Caco-2 (cell line): ENCODE data around the gene MARF1. TPM values are rescaled to one million over a fixed set of nuclear protein-coding genes. Genes with fewer than 3 reads are reported as not detected.
A peak's percentile ranks its signal among the peaks of the same experiment; 100 is the strongest.

Source experiments
- BruUV-seq: library from RNA; stranded (reverse); fragments of 400-500 nt; replicated peaks from 2 replicates; lab custom pipeline; 2021; lab: Mats Ljungman, UMichigan
- CTCF ChIA-PET: fragments of 300-600 bp; sonication (Branson Sonifier 250); formaldehyde crosslinking; loops from one replicate; lab custom pipeline; 2022; ENCODE audit warnings: antibody characterized with exemption; lab: Charles Lee
- POLR2A ChIA-PET: fragments of 300-600 bp; sonication (Branson Sonifier 250); formaldehyde crosslinking; loops from one replicate; lab custom pipeline; 2022; ENCODE audit warnings: antibody characterized with exemption; lab: Charles Lee
- DNase-seq, 2 experiments: peaks; one replicate each; pipeline versions ENCODE4 v3.0.0 to v3.0.0-alpha.2; 2020 to 2022
- H3K27me3 ChIP-seq: replicated peaks from 2 replicates; pipeline ENCODE4 v1.6.0; 2011; ENCODE audit warnings: low read length; ENCODE audit not compliant: control insufficient read depth, insufficient read depth
- H3K36me3 ChIP-seq: 2 replicates; pipeline ENCODE4 v1.5.1; 2011; ENCODE audit warnings: low read length; ENCODE audit not compliant: control insufficient read depth, insufficient read depth
- H3K4me1 ChIP-seq: fragments of 250-450 bp; sonication (Bioruptor Pico); 2 replicates; pipeline ENCODE4 v1.5.1; 2020; ENCODE audit warnings: mild to moderate bottlenecking
- H3K4me3 ChIP-seq: 2 replicates; pipeline ENCODE4 v1.5.1; 2011; ENCODE audit warnings: low read depth, mild to moderate bottlenecking, control low read depth, low read length
- H3K9me3 ChIP-seq: fragments of 250-450 bp; sonication (Bioruptor Pico); 2 replicates; pipeline ENCODE4 v1.5.1; 2020; ENCODE audit warnings: mild to moderate bottlenecking, moderate library complexity
- H3K27ac Mint-ChIP-seq: one replicate; pipeline ENCODE4 v1.8.0; 2022; ENCODE audit warnings: mixed read lengths; ENCODE audit not compliant: unreplicated experiment
- H3K27me3 Mint-ChIP-seq: one replicate; pipeline ENCODE4 v1.8.0; 2022; ENCODE audit warnings: mixed read lengths; ENCODE audit not compliant: insufficient read depth, unreplicated experiment
- H3K36me3 Mint-ChIP-seq: one replicate; pipeline ENCODE4 v1.8.0; 2022; ENCODE audit warnings: mild to moderate bottlenecking, mixed read lengths; ENCODE audit not compliant: insufficient read depth, unreplicated experiment
- H3K4me1 Mint-ChIP-seq: one replicate; pipeline ENCODE4 v1.8.0; 2022; ENCODE audit warnings: low read depth, mixed read lengths; ENCODE audit not compliant: unreplicated experiment
- H3K4me3 Mint-ChIP-seq: one replicate; pipeline ENCODE4 v1.8.0; 2022; ENCODE audit warnings: mild to moderate bottlenecking, moderate library complexity, mixed read lengths; ENCODE audit not compliant: unreplicated experiment
- H3K9me3 Mint-ChIP-seq: one replicate; pipeline ENCODE4 v1.8.0; 2022; ENCODE audit warnings: mixed read lengths; ENCODE audit not compliant: unreplicated experiment
- CTCF ChIP-seq, 2 experiments: fragments of 200-600 bp in 1 of 2; IDR thresholded peaks; 1 replicate in 1 of 2; 2 replicates in 1 of 2; pipeline versions ENCODE4 v1.5.1 to v1.8.0; 2011 to 2022; ENCODE audit warnings: antibody characterized with exemption in 1 of 2, control low read depth in 1 of 2, inconsistent platforms in 1 of 2, low read depth in 1 of 2, low read length in 1 of 2, mild to moderate bottlenecking in 1 of 2, moderate library complexity in 1 of 2; ENCODE audit not compliant: insufficient read depth in 1 of 2, severe bottlenecking in 1 of 2, unreplicated experiment in 1 of 2
- intact Hi-C: fragments of 100-400 bp; cut with micrococcal nuclease; formaldehyde crosslinking; loops from one replicate; pipeline ENCODE4 v1.10.0; 2022; ENCODE audit not compliant: unreplicated experiment
- total RNA-seq: library from RNA; stranded (reverse); gene quantifications from 2 replicates; pipeline ENCODE4 v1.2.3, GENCODE V29; 2022

MARF1 gene
- total RNA-seq, 1 experiment from 2014 or later: 22.3 TPM

- POLR2A ChIA-PET: no interaction called here
Observed at GRCh38 chr16:15644267-15644961, 1.5 kb upstream of the MARF1 start.

DNA sequence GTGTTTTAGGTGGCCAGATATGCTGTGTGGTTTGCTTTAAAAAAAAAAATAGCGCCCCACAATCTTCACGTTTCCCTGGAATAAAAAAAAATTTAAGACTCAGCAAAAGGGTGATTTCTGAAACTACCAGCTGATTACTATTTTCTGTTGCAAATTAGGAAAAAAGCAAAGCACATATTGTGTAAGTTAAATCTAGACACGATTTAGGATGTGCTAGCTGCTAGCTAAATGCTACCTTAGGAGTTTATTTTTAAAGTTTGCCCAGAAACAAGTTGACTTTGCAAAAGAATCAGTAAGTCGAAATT is 944 bp upstream of the MARF1 start:
- H3K4me3 Mint-ChIP-seq: peak overlapping the region; percentile 85
- POLR2A ChIA-PET: no interaction called here
- Histone ChIP-seq H3K27me3 (no peaks in the 10 kb centered on the region), H3K9me3 (no peaks in the 10 kb centered on the region), H3K4me1 (peaks cover 17% of the 10 kb centered on the region), H3K4me3 (peak overlapping the region; percentile 74), H3K36me3 (no peaks in the 10 kb centered on the region)
- no peaks in the 10 kb centered on the region for H3K36me3 Mint-ChIP-seq
- BruUV-seq: TSS peak; percentile 38
- peak overlapping the region; percentile 92 for H3K27ac Mint-ChIP-seq
- CTCF ChIA-PET: interaction anchor here (1.4 kb wide), 1 partner anchor 53 kb away, joined by 3 read pairs; no protein-coding TSS in a partner anchor
- no peaks in the 10 kb centered on the region for H3K27me3 Mint-ChIP-seq
- DNase-seq: no peak
- H3K4me1 Mint-ChIP-seq: no peaks in the 10 kb centered on the region
- TF ChIP-seq CTCF (IDR thresholded peaks at IDR 0.05; ENCODE audit: insufficient read depth in 1 of 2, low read depth in 1 of 2, low read length in 1 of 2, severe bottlenecking in 1 of 2, unreplicated experiment in 1 of 2): no peak
- intact Hi-C loops: loop anchor here (10.0 kb wide), 1 partner anchor 109 kb away; no protein-coding TSS in a partner anchor
- no peaks in the 10 kb centered on the region for H3K9me3 Mint-ChIP-seq

More at GRCh38 chr16:15644267-15644961, 1.5 kb upstream of the MARF1 start:
- peaks cover 20% of the 10 kb centered on the region for H3K4me1 ChIP-seq
- H3K9me3 ChIP-seq: no peaks in the 10 kb centered on the region
- CTCF ChIA-PET: interaction anchor here (1.4 kb wide), 1 partner anchor 54 kb away, joined by 3 read pairs; no protein-coding TSS in a partner anchor
- H3K27me3 ChIP-seq: no peaks in the 10 kb centered on the region
- no peaks in the 10 kb centered on the region for H3K4me1 Mint-ChIP-seq
- no TSS peak for BruUV-seq
- no peaks in the 10 kb centered on the region for H3K36me3 ChIP-seq
- H3K27ac Mint-ChIP-seq: peak overlapping the region; percentile 92
- no peaks in the 10 kb centered on the region for H3K36me3 Mint-ChIP-seq
- peak overlapping the region; percentile 74; the same call in 1 of the 2 replicates for H3K4me3 ChIP-seq
- peak; percentile 72 to 73 for DNase-seq
- no peaks in the 10 kb centered on the region for H3K9me3 Mint-ChIP-seq
- intact Hi-C loops: loop anchor here (10.0 kb wide), 1 partner anchor 110 kb away; no protein-coding TSS in a partner anchor
- H3K4me3 Mint-ChIP-seq: peak overlapping the region; percentile 85
- H3K27me3 Mint-ChIP-seq: no peaks in the 10 kb centered on the region
- TF ChIP-seq CTCF (IDR thresholded peaks at IDR 0.05; ENCODE audit: insufficient read depth in 1 of 2, low read depth in 1 of 2, low read length in 1 of 2, severe bottlenecking in 1 of 2, unreplicated experiment in 1 of 2): no peak

- no peaks in the 10 kb centered on the region for H3K9me3 Mint-ChIP-seq
- TF ChIP-seq CTCF (IDR thresholded peaks at IDR 0.05; ENCODE audit: insufficient read depth in 1 of 2, low read depth in 1 of 2, low read length in 1 of 2, severe bottlenecking in 1 of 2, unreplicated experiment in 1 of 2): peak; percentile 62 to 85
- peaks cover 17% of the 10 kb centered on the region for H3K4me1 ChIP-seq
Observed at GRCh38 chr16:15642557-15643047, 352 bp downstream of the MARF1 start.

More at GRCh38 chr16:15642557-15643047, 352 bp downstream of the MARF1 start:
- H3K27me3 Mint-ChIP-seq: no peaks in the 10 kb centered on the region
- Histone ChIP-seq H3K4me3 (peak overlapping the region; percentile 73), H3K9me3 (no peaks in the 10 kb centered on the region), H3K36me3 (no peaks in the 10 kb centered on the region), H3K27me3 (no peaks in the 10 kb centered on the region)
- DNase-seq: peak; percentile 90
- H3K4me1 Mint-ChIP-seq: no peaks in the 10 kb centered on the region
- POLR2A ChIA-PET: interaction anchor here (0.5 to 1.0 kb wide), 9 partner anchors 9 to 51 kb away, joined by 3 to 9 read pairs (median 4); no protein-coding TSS in a partner anchor
- H3K27ac Mint-ChIP-seq: peak overlapping the region; percentile 92
- CTCF ChIA-PET: interaction anchor here (0.6 to 1.7 kb wide), 11 partner anchors 13 to 315 kb away, joined by 3 to 15 read pairs (median 4); no protein-coding TSS in a partner anchor
- peak overlapping the region; percentile 85 for H3K4me3 Mint-ChIP-seq
- intact Hi-C loops: loop anchor here (1.0 to 10.0 kb wide), 2 partner anchors 13 to 108 kb away; no protein-coding TSS in a partner anchor
- no TSS peak for BruUV-seq
- H3K36me3 Mint-ChIP-seq: peaks cover 10% of the 10 kb centered on the region
